Transverse colon (tissue), 4 donors: ENCODE measurements around the gene PPP1R9A. TPM values are rescaled to one million over a fixed set of nuclear protein-coding genes. Genes with fewer than 3 reads are reported as not detected.

Experiments
- DNase-seq: peaks from one replicate; pipeline ENCODE4 v3.0.0-alpha.2; 2019
- H3K27ac ChIP-seq, 4 donors: fragments of 200-600 bp; sonication (generic); 2 replicates each; pipeline ENCODE4 v1.5.1; 2016 to 2018; ENCODE audit warnings: inconsistent platforms in 4 of 4
- H3K27me3 ChIP-seq: fragments of 200-600 bp; sonication (generic); 2 replicates; pipeline ENCODE4 v1.5.1; 2017; ENCODE audit warnings: inconsistent platforms
- H3K36me3 ChIP-seq, 4 donors: fragments of 200-600 bp; sonication (generic); 2 replicates each; pipeline ENCODE4 v1.5.1; 2017 to 2019; ENCODE audit warnings: inconsistent platforms in 4 of 4
- H3K4me1 ChIP-seq, 4 donors: fragments of 200-600 bp; sonication (generic); 2 replicates each; pipeline ENCODE4 v1.5.1; 2017 to 2020; ENCODE audit warnings: inconsistent platforms in 4 of 4
- H3K4me3 ChIP-seq, 4 donors: fragments of 200-600 bp; sonication (generic); 1 replicate in 1 of 4; 2 replicates in 3 of 4; pipeline versions ENCODE4 v1.5.1 to v1.6.1; 2017 to 2019; ENCODE audit warnings: inconsistent platforms in 4 of 4
- H3K9me3 ChIP-seq, 2 donors: fragments of 200-600 bp; sonication (generic); 2 replicates each; pipeline ENCODE4 v1.5.1; 2017 to 2019; ENCODE audit warnings: inconsistent platforms in 2 of 2
- CTCF ChIP-seq, 5 experiments: fragments of 200-600 bp in 3 of 5; fragments of 450-650 bp in 2 of 5; sonication (generic) in 3 of 5; IDR thresholded peaks; 1 replicate in 2 of 5; 2 replicates in 3 of 5; pipeline ENCODE4 v1.5.1; 2016 to 2017; ENCODE audit warnings: antibody characterized with exemption in 5 of 5, inconsistent platforms in 3 of 5, mild to moderate bottlenecking in 2 of 5, moderate library complexity in 1 of 5
- EP300 ChIP-seq: sonication (generic); formaldehyde crosslinking; IDR thresholded peaks from one replicate; pipeline ENCODE4 v1.6.1; 2017; ENCODE audit warnings: antibody characterized with exemption, low read depth
- POLR2A ChIP-seq: fragments of 450-650 bp; IDR thresholded peaks from one replicate; pipeline ENCODE4 v1.6.1; 2016; ENCODE audit warnings: antibody characterized with exemption, mild to moderate bottlenecking, moderate library complexity
- POLR2AphosphoS5 ChIP-seq, 3 donors: sonication (generic); formaldehyde crosslinking; IDR thresholded peaks; one replicate each; pipeline ENCODE4 v1.6.1; 2016; ENCODE audit warnings: antibody characterized with exemption in 3 of 3
- WGBS, 2 donors: methylation state at CpG; one replicate each; pipeline ENCODE4 v1.1.5; 2018; ENCODE audit warnings: low coverage in 1 of 2; 5-methylcytosine and 5-hydroxymethylcytosine counted together
- in situ Hi-C, 4 donors: fragments of 200-750 bp; cut with MboI; loops; one replicate each; pipeline versions ENCODE4 v1.15.0 to v1.15.1; 2017; ENCODE audit warnings: low sequenced_read_pairs in 3 of 4, low pct_ligation_motif_present in 1 of 4, low pct_unique_long_range_greater_than_20kb in 1 of 4
- intact Hi-C: fragments of 100-400 bp; cut with DNase I; formaldehyde crosslinking; loops from one replicate; pipeline ENCODE4 v1.15.1; 2023; ENCODE audit warnings: low total_unique reads
- total RNA-seq, 4 donors: library from RNA; depleted of rRNA; stranded (reverse); fragments of >200 nt; gene quantifications; one replicate each; pipeline ENCODE4 v1.1.0, GENCODE V29; 2016

PPP1R9A gene
- total RNA-seq, 4 donors from 2014 or later: 13.1 to 30.0 (median 23.2) TPM

GRCh38 chr7:94940241-94940640, 32.8 kb downstream of the PPP1R9A start:
- no peak for DNase-seq
- TF ChIP-seq POLR2AphosphoS5 (IDR thresholded peaks at IDR 0.05): no peak
- no peak for TF ChIP-seq POLR2A
- no peak for TF ChIP-seq EP300
- no peak for TF ChIP-seq CTCF (IDR thresholded peaks at IDR 0.05)
- intact Hi-C loops (no loop called here), in situ Hi-C loops (no loop called here)
- Histone ChIP-seq H3K27me3 (no peaks in the 10 kb centered on the region), H3K4me1 (peaks cover 0 to 13% (median 1%) of the 10 kb centered on the region in 4 donors), H3K36me3 (no peaks in the 10 kb centered on the region), H3K27ac (no peak overlapping the region), H3K4me3 (no peak overlapping the region), H3K9me3 (no peaks in the 10 kb centered on the region)

- Histone ChIP-seq H3K9me3 (no peaks in the 10 kb centered on the region), H3K4me1 (peaks cover 0 to 7% (median 1%) of the 10 kb centered on the region in 4 donors), H3K36me3 (no peaks in the 10 kb centered on the region), H3K27me3 (no peaks in the 10 kb centered on the region), H3K4me3 (no peak overlapping the region), H3K27ac (no peak overlapping the region)
- in situ Hi-C loops: no loop called here
- DNase-seq: no peak
- intact Hi-C loops: no loop called here
- TF ChIP-seq CTCF (IDR thresholded peaks at IDR 0.05) (no peak), EP300 (no peak), POLR2A (no peak), POLR2AphosphoS5 (IDR thresholded peaks at IDR 0.05) (no peak)
- 67 to 89% methylated on average over 3 of the region's 3 CpGs for WGBS, 2 donors
Observed at GRCh38 chr7:94941844-94942632, 34.6 kb downstream of the PPP1R9A start.

- Histone ChIP-seq H3K27ac (no peak overlapping the region), H3K36me3 (no peaks in the 10 kb centered on the region), H3K9me3 (no peaks in the 10 kb centered on the region), H3K4me1 (peaks cover 0 to 7% (median 1%) of the 10 kb centered on the region in 4 donors), H3K4me3 (no peak overlapping the region), H3K27me3 (no peaks in the 10 kb centered on the region)
- DNase-seq: no peak
- intact Hi-C loops (no loop called here), in situ Hi-C loops (no loop called here)
- TF ChIP-seq EP300: no peak
- no peak for TF ChIP-seq CTCF (IDR thresholded peaks at IDR 0.05)
- TF ChIP-seq POLR2AphosphoS5 (IDR thresholded peaks at IDR 0.05): no peak
- no peak for TF ChIP-seq POLR2A
Observed at GRCh38 chr7:94943134-94943533, 35.7 kb downstream of the PPP1R9A start.

- in situ Hi-C loops (no loop called here), intact Hi-C loops (no loop called here)
- peaks cover 0 to 5% of the 10 kb centered on the region in 2 donors for H3K9me3 ChIP-seq
Observed at GRCh38 chr7:94949532-94949931, 42.1 kb downstream of the PPP1R9A start.

More at GRCh38 chr7:94949532-94949931, 42.1 kb downstream of the PPP1R9A start:
- Histone ChIP-seq H3K27ac (no peak overlapping the region), H3K36me3 (no peaks in the 10 kb centered on the region), H3K27me3 (no peaks in the 10 kb centered on the region), H3K4me3 (no peak overlapping the region), H3K4me1 (no peaks in the 10 kb centered on the region)
- DNase-seq: no peak
- WGBS, 2 donors: 81% methylated on average over 1 of the region's 1 CpG; no CpG with 5 or more reads in 1 of the 2 donors
- TF ChIP-seq POLR2A: no peak
- no peak for TF ChIP-seq CTCF (IDR thresholded peaks at IDR 0.05)
- no peak for TF ChIP-seq EP300
- no peak for TF ChIP-seq POLR2AphosphoS5 (IDR thresholded peaks at IDR 0.05)
